GM18498 (cell line): ENCODE data around the gene PFN1.

Source experiments
- ATAC-seq: cut with Tn5 transposase; IDR thresholded peaks from one replicate; pipeline ENCODE4 v1.9.1; 2021; ENCODE audit warnings: mild to moderate bottlenecking, moderate library complexity; ENCODE audit not compliant: unreplicated experiment

The PFN1 gene

DNA sequence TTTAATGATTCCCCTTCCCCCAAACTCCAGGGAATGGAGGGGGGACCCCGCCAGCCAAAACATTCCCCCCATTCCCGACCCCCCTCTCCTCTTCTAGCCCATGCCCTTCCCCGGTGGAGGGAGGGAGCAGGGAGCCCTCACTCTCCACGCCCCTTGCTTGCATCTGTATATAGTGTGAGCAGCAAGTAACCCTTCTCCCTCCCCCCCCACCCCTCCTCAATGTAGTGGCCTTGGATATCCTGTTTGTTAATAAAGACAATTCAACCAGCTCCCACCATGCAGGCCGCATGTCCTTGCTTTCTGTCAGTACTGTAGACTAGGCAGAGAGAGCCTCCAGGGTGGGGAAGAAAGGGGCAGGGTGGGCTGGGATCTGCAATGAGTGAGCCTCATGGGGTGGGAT, 50.5 kb downstream of the PFN1 start:
- ATAC-seq = no peak

DNA sequence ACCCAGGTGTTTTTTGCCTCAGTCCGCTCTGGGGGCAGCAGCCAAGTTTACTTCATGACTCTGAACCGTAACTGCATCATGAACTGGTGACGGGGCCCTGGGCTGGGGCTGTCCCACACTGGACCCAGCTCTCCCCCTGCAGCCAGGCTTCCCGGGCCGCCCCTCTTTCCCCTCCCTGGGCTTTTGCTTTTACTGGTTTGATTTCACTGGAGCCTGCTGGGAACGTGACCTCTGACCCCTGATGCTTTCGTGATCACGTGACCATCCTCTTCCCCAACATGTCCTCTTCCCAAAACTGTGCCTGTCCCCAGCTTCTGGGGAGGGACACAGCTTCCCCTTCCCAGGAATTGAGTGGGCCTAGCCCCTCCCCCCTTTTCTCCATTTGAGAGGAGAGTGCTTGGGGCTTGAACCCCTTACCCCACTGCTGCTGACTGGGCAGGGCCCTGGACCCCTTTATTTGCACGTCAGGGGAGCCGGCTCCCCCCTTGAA, 51.1 kb downstream of the PFN1 start:
- no peak for ATAC-seq

DNA sequence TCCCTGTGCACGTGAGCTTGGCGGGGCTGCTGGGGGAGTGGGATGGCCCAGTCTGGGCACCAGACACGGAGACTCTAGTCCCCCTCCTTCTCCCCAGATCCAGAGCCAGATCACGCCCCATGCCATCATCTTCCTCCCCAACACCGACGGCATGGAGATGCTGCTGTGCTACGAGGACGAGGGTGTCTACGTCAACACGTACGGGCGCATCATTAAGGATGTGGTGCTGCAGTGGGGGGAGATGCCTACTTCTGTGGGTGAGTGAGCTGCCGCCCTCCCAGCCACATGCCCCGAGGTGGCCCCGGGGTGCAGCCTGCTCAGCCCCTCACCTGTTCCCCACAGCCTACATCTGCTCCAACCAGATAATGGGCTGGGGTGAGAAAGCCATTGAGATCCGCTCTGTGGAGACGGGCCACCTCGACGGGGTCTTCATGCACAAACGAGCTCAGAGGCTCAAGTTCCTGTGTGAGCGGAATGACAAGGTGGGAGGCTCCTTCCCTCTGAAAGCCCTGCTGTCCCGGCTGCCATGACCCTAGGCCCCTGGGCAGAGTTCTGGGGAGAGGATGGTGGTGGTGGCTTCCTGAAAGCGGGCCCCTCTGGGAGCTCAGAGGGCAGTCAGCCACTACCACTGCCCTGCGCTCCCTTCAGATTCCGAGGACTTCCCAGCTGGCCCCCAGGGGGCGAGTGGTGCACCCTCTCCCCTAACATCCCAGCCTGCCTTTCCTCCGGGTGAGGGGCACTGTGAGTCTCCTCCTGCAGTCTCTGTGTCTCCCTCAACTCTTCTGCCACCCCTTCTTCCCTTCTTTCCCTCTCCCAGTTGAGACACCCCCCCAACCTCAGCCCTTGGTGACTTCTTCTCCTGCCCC, 51.8 kb downstream of the PFN1 start:
- no peak for ATAC-seq

DNA sequence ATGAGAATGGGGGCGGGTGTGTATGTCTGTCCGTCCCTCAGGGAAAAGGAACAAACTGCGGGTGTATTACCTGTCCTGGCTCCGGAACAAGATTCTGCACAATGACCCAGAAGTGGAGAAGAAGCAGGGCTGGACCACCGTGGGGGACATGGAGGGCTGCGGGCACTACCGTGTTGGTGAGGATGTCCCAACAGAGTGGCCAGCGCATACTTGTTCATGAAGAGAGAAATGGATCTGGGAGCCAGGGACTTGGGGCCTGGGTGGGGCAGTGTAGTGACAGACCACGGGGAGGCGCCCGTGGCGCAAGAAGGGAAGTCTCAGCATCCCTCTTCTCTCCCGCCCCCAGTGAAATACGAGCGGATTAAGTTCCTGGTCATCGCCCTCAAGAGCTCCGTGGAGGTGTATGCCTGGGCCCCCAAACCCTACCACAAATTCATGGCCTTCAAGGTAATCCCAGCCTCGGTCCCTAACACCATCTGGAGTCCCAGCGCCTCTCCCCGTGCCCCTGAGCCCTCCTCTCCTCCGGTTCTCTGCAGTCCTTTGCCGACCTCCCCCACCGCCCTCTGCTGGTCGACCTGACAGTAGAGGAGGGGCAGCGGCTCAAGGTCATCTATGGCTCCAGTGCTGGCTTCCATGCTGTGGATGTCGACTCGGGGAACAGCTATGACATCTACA, 52.5 kb downstream of the PFN1 start:
- ATAC-seq = no peak
